Muscle of back (tissue), 11 donors: Measurements from ENCODE around the gene PPA2. TPM values are rescaled to one million over a fixed set of nuclear protein-coding genes. Genes with fewer than 3 reads are reported as not detected.

Experiments
- DNase-seq, 3 donors: peaks; one replicate each; pipeline versions ENCODE4 v3.0.0 to v3.0.0-alpha.2; 2013
- polyA plus RNA-seq, 10 donors: library from polyadenylated mRNA; unstranded; fragments of 120-200 nt; gene quantifications; one replicate each; pipeline ENCODE4 v1.2.1, GENCODE V29; 2013; ENCODE audit not compliant: insufficient read length in 10 of 10

The PPA2 gene
- polyA plus RNA-seq, 10 donors: 50.3 to 67.1 (median 57.6) TPM

DNA sequence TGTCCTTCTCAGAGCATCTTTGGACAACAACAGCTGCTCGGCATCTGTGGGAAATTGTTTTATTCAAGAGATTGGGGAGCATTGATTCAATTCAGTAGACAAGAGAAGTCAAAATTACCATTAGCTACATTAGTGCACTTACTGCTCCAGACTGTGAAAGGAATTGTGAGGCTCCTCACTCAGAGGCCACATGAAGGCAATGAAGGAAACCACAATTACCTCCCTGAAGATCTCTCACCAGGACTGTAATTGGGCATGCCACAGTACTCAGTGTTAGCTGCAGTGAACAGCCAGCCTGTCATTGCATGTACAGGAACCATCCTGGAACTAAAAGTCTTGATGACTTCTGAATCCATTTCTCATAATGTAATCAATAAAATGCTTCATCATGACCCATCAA lies 144.8 kb downstream of the PPA2 start:
- no peak for DNase-seq

DNA sequence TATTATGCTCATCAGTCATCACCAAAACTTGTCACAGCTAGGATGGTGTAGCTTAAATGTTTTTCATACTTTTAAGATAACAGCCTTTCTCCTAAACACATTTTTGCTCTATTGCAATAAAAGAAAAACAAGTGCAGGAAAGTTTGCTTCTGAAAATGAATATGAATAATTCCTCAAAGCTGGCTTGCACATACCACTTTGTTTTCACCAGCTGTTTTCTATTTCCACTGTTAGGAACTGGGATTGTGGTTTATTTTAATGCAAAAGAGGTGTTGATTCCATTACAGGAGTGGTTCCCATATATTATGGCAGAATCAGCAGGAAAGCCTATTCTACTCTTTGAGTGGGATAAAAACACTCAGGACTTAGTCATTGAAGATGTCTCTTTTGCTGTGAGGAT lies 145.9 kb downstream of the PPA2 start:
- no peak for DNase-seq

DNA sequence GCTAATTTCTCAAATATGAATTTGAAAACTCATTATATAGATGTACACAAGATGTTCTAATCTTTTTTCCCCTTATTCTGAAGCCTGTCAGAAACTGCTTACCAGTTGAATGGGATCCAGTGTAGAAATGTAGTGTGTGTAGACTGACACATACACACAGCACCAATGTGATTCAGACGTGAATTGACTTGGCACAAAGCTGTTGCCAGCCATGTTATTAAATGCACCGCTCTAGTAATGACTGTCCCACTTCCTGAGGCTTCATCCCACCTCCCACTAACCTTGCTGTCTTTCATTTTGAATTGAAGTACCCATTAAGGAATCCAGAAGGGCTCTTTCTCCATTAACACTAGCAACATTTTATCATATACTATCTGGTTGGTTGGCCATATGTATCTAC lies 146.6 kb downstream of the PPA2 start:
- DNase-seq: no peak

Other genes with a start within 250 kb of the PPA2 start
- 1 to 10 TPM in 1 of 10 donors, under 1 TPM in 8, not detected in 1; 0.04 to 2.0 (median 0.67) TPM for gene ARHGEF38, start 78.6 kb upstream of the PPA2 start, polyA plus RNA-seq
- 10 to 100 TPM; 22.0 to 34.1 (median 29.0) TPM for gene INTS12, start 234.6 kb upstream of the PPA2 start, polyA plus RNA-seq
- 10 to 100 TPM in 3 of 10 donors, 1 to 10 TPM in 7; 5.6 to 12.5 (median 9.1) TPM for gene GSTCD, start 234.7 kb upstream of the PPA2 start, polyA plus RNA-seq